T-cell (primary cell): ENCODE data around the gene BAZ2B. TPM values are rescaled to one million over a fixed set of nuclear protein-coding genes. Genes with fewer than 3 reads are reported as not detected.

ENCODE experiments used
- ATAC-seq, 4 experiments: fragments of 200-7000 bp in 3 of 4; fragments of 150-1000 bp in 1 of 4; cut with Tn5 transposase; replicated peaks in 1 of 4; 1 replicate in 3 of 4; 2 replicates in 1 of 4; pipeline ENCODE4 v1.10.0; 2021; ENCODE audit warnings: moderate library complexity in 3 of 4, mild to moderate bottlenecking in 2 of 4, moderate number of reproducible peaks in 1 of 4
- CTCF ChIA-PET, 2 donors: fragments of 300-600 bp; sonication (Branson Sonifier 250); formaldehyde crosslinking; loops; one replicate each; lab custom pipeline; 2022; ENCODE audit warnings: antibody characterized with exemption in 2 of 2; lab: Charles Lee
- POLR2A ChIA-PET, 2 donors: fragments of 300-600 bp; sonication (Branson Sonifier 250); formaldehyde crosslinking; loops; one replicate each; lab custom pipeline; 2022; ENCODE audit warnings: antibody characterized with exemption in 2 of 2; lab: Charles Lee
- DNase-seq, 35 experiments: peaks; one replicate each; pipeline versions ENCODE4 v3.0.0 to v3.0.0-alpha.2; 2013 to 2023
- H3K27ac ChIP-seq: one replicate; pipeline ENCODE4 v1.5.1; 2013; ENCODE audit warnings: low read length
- H3K27me3 ChIP-seq, 2 experiments: replicated peaks in 1 of 2; 1 replicate in 1 of 2; 2 replicates in 1 of 2; pipeline versions ENCODE4 v1.6.1 to v1.7.0; 2013; ENCODE audit warnings: low read length in 1 of 2, mixed read lengths in 1 of 2; ENCODE audit not compliant: control insufficient read depth in 2 of 2, insufficient read depth in 2 of 2; ENCODE audit errors: extremely low read depth in 1 of 2
- H3K36me3 ChIP-seq, 2 donors: 1 replicate in 1 of 2; 2 replicates in 1 of 2; pipeline versions ENCODE4 v1.6.1 to v1.7.0; 2013; ENCODE audit warnings: low read length in 1 of 2; ENCODE audit not compliant: control insufficient read depth in 2 of 2, insufficient read depth in 1 of 2; ENCODE audit errors: extremely low read depth in 1 of 2
- H3K4me1 ChIP-seq, 2 experiments: 1 replicate in 1 of 2; 2 replicates in 1 of 2; pipeline versions ENCODE4 v1.6.1 to v1.7.0; 2013; ENCODE audit warnings: low read length in 2 of 2, mixed read lengths in 1 of 2; ENCODE audit not compliant: insufficient read depth in 2 of 2, control insufficient read depth in 1 of 2; ENCODE audit errors: extremely low read depth in 1 of 2
- H3K4me3 ChIP-seq, 2 donors: 1 replicate in 1 of 2; 2 replicates in 1 of 2; pipeline versions ENCODE4 v1.5.1 to v1.7.0; 2013; ENCODE audit warnings: mild to moderate bottlenecking in 2 of 2, low read length in 1 of 2, moderate library complexity in 1 of 2; ENCODE audit not compliant: control insufficient read depth in 1 of 2; ENCODE audit errors: extremely low read depth in 1 of 2
- H3K9me3 ChIP-seq: 2 replicates; pipeline ENCODE4 v1.7.0; 2013
- H3K27ac Mint-ChIP-seq, 2 donors: one replicate each; pipeline ENCODE4 v1.8.0; 2020 to 2021; ENCODE audit warnings: mild to moderate bottlenecking in 2 of 2, mixed read lengths in 2 of 2
- H3K27me3 Mint-ChIP-seq, 2 donors: one replicate each; pipeline ENCODE4 v1.8.0; 2021 to 2022; ENCODE audit warnings: mixed read lengths in 2 of 2
- H3K36me3 Mint-ChIP-seq: one replicate; pipeline ENCODE4 v1.8.0; 2021; ENCODE audit warnings: mixed read lengths
- H3K4me1 Mint-ChIP-seq, 3 donors: one replicate each; pipeline ENCODE4 v1.8.0; 2020 to 2022; ENCODE audit warnings: mixed read lengths in 3 of 3, mild to moderate bottlenecking in 1 of 3
- H3K4me3 Mint-ChIP-seq, 3 donors: one replicate each; pipeline ENCODE4 v1.8.0; 2020 to 2022; ENCODE audit warnings: mild to moderate bottlenecking in 3 of 3, mixed read lengths in 3 of 3, moderate library complexity in 3 of 3
- H3K9me3 Mint-ChIP-seq, 3 donors: one replicate each; pipeline ENCODE4 v1.8.0; 2020 to 2022; ENCODE audit warnings: mixed read lengths in 3 of 3
- WGBS: methylation state at CpG from one replicate; pipeline ENCODE4 v1.1.5; 2013; ENCODE audit warnings: missing lambda C conversion rate; ENCODE audit not compliant: insufficient coverage; 5-methylcytosine and 5-hydroxymethylcytosine counted together
- total RNA-seq, 35 experiments: library from RNA in 6 of 35; stranded (reverse) in 6 of 35; fragments of 120-200 nt in 1 of 35; gene quantifications; one replicate each; pipeline versions ENCODE4 v1.2.1 to v1.2.4 and lab custom pipeline; 2013 to 2026

Gene BAZ2B
- total RNA-seq, 5 donors from 2014 or later (not counting 1 experiment from before 2014, with no cell fraction given) = 21.2 to 38.5 (median 27.2) TPM

DNA sequence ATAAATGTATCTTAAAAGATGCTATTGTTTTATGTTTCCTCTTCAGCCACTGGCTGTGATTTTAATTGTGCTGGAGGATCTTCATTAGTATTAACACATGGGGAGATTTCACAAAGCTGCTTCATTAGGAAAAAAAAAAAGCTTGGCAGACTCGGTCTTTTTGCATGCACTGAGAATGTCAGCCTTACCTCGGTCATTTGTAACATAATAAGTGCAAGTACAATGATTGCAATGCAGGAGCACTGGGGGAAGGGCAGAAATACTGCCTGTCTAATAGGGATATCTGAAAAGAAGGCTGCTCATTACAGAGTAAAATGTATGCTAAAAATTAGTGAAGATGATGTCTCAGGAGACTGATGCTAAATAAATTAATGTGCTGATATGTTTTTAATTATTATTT is 1.3 kb upstream of the BAZ2B start:
- 79% methylated on average over 2 of the region's 2 CpGs for WGBS
- Mint-ChIP-seq H3K9me3 (no peaks in the 10 kb centered on the region), H3K27ac (no peak overlapping the region), H3K27me3 (peaks cover 17 to 25% of the 10 kb centered on the region in 2 donors), H3K36me3 (peaks cover under 1% of the 10 kb centered on the region), H3K4me1 (peaks cover 13 to 16% (median 15%) of the 10 kb centered on the region in 3 donors), H3K4me3 (no peak overlapping the region)
- DNase-seq (no peak), ATAC-seq (no peak)
- CTCF ChIA-PET = interaction anchor here in 1 of 2 donors (0.7 kb wide), 1 partner anchor 70 kb away, joined by 3 read pairs; no protein-coding TSS in a partner anchor
- POLR2A ChIA-PET = no interaction called here
- H3K27ac ChIP-seq = no peak overlapping the region
- no peaks in the 10 kb centered on the region for H3K9me3 ChIP-seq
- peaks cover 9 to 13% of the 10 kb centered on the region in 2 experiments for H3K4me1 ChIP-seq
- H3K4me3 ChIP-seq = no peak overlapping the region
- peaks cover 0 to 13% of the 10 kb centered on the region in 2 experiments for H3K27me3 ChIP-seq
- H3K36me3 ChIP-seq = no peaks in the 10 kb centered on the region

GRCh38 chr2:159617100-159617499 is 752 bp upstream of the BAZ2B start:
- no peak overlapping the region for H3K27ac ChIP-seq

DNA sequence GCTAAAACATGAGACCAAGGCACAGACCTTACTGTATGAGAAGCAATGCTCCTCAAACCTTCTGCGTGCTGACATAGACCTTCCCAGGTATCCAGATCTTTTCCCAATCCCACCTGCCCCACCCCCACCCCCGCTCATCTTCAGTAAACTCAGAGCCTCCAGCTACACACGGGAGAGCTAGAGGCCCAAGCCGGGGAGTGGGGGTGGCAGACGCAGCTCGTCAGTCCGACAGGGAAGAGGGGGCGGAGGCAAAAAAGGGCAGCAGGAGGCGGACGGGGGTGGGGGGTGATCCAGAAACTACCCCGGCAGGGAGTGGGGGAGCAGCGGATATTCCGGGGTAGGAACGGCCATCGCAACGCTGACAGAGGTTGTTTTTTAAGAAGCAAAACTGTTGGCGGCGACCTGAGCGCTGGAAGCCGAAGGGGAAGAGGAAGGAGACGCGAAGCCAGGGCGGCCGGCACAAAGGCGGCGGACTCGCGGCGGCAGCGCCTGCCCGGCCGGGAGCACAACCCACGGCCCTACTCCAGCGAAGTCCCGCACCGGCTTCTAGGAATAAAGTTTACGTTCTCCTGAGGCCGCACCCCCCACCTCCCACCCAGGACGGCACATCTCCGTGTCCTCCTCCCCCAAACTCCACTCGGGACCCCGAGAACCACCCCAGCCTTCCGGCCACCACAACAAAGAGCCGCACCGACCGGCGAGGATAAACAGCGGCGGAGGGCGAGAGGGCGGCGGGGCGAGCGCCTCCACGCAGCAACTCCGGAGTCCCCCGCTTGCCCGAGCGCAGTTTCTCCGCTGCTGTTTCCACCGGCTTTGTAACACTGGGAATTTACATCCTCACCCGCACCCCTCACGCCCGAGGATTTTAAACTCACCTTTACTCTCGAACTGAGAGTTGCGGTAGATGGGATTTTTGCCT is 722 bp downstream of the BAZ2B start:
- peaks cover 0 to 13% of the 10 kb centered on the region in 2 experiments for H3K27me3 ChIP-seq
- DNase-seq = peak in 33 of 35 experiments; percentile 2 to 52 (median 20)
- WGBS = 0% methylated on average over 48 of the region's 66 CpGs
- H3K27ac Mint-ChIP-seq = no peak overlapping the region
- no peaks in the 10 kb centered on the region for H3K36me3 ChIP-seq
- no peaks in the 10 kb centered on the region for H3K9me3 ChIP-seq
- H3K4me3 ChIP-seq = peak overlapping the region; percentile 55 to 90
- peaks cover 9 to 13% of the 10 kb centered on the region in 2 experiments for H3K4me1 ChIP-seq
- H3K4me1 Mint-ChIP-seq = peaks cover 13 to 16% (median 15%) of the 10 kb centered on the region in 3 donors
- H3K9me3 Mint-ChIP-seq = no peaks in the 10 kb centered on the region
- no peak overlapping the region for H3K27ac ChIP-seq
- peak; percentile 66 to 78 (median 75) for ATAC-seq
- H3K4me3 Mint-ChIP-seq = peak overlapping the region; percentile 84 to 91 (median 86)
- peaks cover 4% of the 10 kb centered on the region for H3K36me3 Mint-ChIP-seq
- CTCF ChIA-PET = interaction anchor here (0.6 kb wide), 2 partner anchors 503 to 1463 kb away, joined by 3 read pairs; no protein-coding TSS in a partner anchor
- peaks cover 17 to 30% of the 10 kb centered on the region in 2 donors for H3K27me3 Mint-ChIP-seq
- POLR2A ChIA-PET = interaction anchor here in 1 of 2 donors (0.6 kb wide), 1 partner anchor 117 kb away, joined by 10 read pairs; no protein-coding TSS in a partner anchor

More at GRCh38 chr2:159617100-159617499, 752 bp upstream of the BAZ2B start:
- peaks cover 17 to 30% of the 10 kb centered on the region in 2 donors for H3K27me3 Mint-ChIP-seq
- peaks cover 0 to 13% of the 10 kb centered on the region in 2 experiments for H3K27me3 ChIP-seq
- 100% methylated on average over 1 of the region's 4 CpGs for WGBS
- peak overlapping the region in 1 of 3 donors; percentile 91 for H3K4me3 Mint-ChIP-seq
- peaks cover 4% of the 10 kb centered on the region for H3K36me3 Mint-ChIP-seq
- H3K4me1 ChIP-seq = peaks cover 9 to 13% of the 10 kb centered on the region in 2 experiments
- no peak overlapping the region for H3K4me3 ChIP-seq
- ChIA-PET POLR2A (no interaction called here), CTCF (interaction anchor here in 1 of 2 donors (0.7 kb wide), 1 partner anchor 70 kb away, joined by 3 read pairs; no protein-coding TSS in a partner anchor)
- ATAC-seq (no peak), DNase-seq (no peak)
- no peaks in the 10 kb centered on the region for H3K9me3 Mint-ChIP-seq
- H3K36me3 ChIP-seq = no peaks in the 10 kb centered on the region
- H3K9me3 ChIP-seq = no peaks in the 10 kb centered on the region
- no peak overlapping the region for H3K27ac Mint-ChIP-seq
- H3K4me1 Mint-ChIP-seq = peaks cover 13 to 16% (median 15%) of the 10 kb centered on the region in 3 donors

- Mint-ChIP-seq H3K9me3 (no peaks in the 10 kb centered on the region), H3K4me1 (peaks cover 13 to 16% (median 15%) of the 10 kb centered on the region in 3 donors), H3K27me3 (peaks cover 17 to 30% of the 10 kb centered on the region in 2 donors), H3K36me3 (peaks cover 4% of the 10 kb centered on the region), H3K4me3 (peak overlapping the region; percentile 84 to 91 (median 86)), H3K27ac (no peak overlapping the region)
- Histone ChIP-seq H3K27ac (no peak overlapping the region), H3K36me3 (no peaks in the 10 kb centered on the region), H3K27me3 (peaks cover 0 to 13% of the 10 kb centered on the region in 2 experiments), H3K4me3 (peak overlapping the region; percentile 55 to 90), H3K4me1 (peaks cover 9 to 13% of the 10 kb centered on the region in 2 experiments), H3K9me3 (no peaks in the 10 kb centered on the region)
- ATAC-seq (no peak), DNase-seq (no peak)
- CTCF ChIA-PET = interaction anchor here in 1 of 2 donors (0.6 kb wide), 1 partner anchor 1464 kb away, joined by 3 read pairs; no protein-coding TSS in a partner anchor
- 93% methylated on average over 3 of the region's 16 CpGs for WGBS
- POLR2A ChIA-PET = interaction anchor here in 1 of 2 donors (0.6 kb wide), 1 partner anchor 59 kb away, joined by 3 read pairs; no protein-coding TSS in a partner anchor
Measured at GRCh38 chr2:159614534-159615366, 1.6 kb downstream of the BAZ2B start.

- WGBS = no CpG with 5 or more reads among the region's 1 CpG
- Mint-ChIP-seq H3K4me3 (peak overlapping the region in 2 of 3 donors; percentile 1 to 91), H3K27me3 (peaks cover 17 to 30% of the 10 kb centered on the region in 2 donors), H3K4me1 (peaks cover 13 to 16% (median 15%) of the 10 kb centered on the region in 3 donors), H3K27ac (no peak overlapping the region), H3K9me3 (no peaks in the 10 kb centered on the region), H3K36me3 (peaks cover 4% of the 10 kb centered on the region)
- H3K36me3 ChIP-seq = no peaks in the 10 kb centered on the region
- H3K27ac ChIP-seq = no peak overlapping the region
- no peak for ATAC-seq
- peaks cover 0 to 13% of the 10 kb centered on the region in 2 experiments for H3K27me3 ChIP-seq
- no peak overlapping the region for H3K4me3 ChIP-seq
- ChIA-PET CTCF (no interaction called here), POLR2A (interaction anchor here in 1 of 2 donors (0.6 kb wide), 1 partner anchor 59 kb away, joined by 3 read pairs; no protein-coding TSS in a partner anchor)
- no peak for DNase-seq
- no peaks in the 10 kb centered on the region for H3K9me3 ChIP-seq
- H3K4me1 ChIP-seq = peaks cover 9 to 13% of the 10 kb centered on the region in 2 experiments
Measured at GRCh38 chr2:159613651-159614285, 2.6 kb downstream of the BAZ2B start.
